Measurements from ENCODE around the gene C11orf58.

C11orf58 gene

GRCh38 chr11:16744128-16744725 is 5.8 kb downstream of the C11orf58 start:
- Histone ChIP-seq H3K36me3 (ENCODE audit: control insufficient read depth, insufficient read depth, low read length) (peaks cover 57% of the 10 kb centered on the region), H3K4me1 (ENCODE audit: control insufficient read depth, insufficient read depth, low read length) (peaks cover 4% of the 10 kb centered on the region), H3K4me3 (ENCODE audit: low read depth, low read length) (no peak overlapping the region)

DNA sequence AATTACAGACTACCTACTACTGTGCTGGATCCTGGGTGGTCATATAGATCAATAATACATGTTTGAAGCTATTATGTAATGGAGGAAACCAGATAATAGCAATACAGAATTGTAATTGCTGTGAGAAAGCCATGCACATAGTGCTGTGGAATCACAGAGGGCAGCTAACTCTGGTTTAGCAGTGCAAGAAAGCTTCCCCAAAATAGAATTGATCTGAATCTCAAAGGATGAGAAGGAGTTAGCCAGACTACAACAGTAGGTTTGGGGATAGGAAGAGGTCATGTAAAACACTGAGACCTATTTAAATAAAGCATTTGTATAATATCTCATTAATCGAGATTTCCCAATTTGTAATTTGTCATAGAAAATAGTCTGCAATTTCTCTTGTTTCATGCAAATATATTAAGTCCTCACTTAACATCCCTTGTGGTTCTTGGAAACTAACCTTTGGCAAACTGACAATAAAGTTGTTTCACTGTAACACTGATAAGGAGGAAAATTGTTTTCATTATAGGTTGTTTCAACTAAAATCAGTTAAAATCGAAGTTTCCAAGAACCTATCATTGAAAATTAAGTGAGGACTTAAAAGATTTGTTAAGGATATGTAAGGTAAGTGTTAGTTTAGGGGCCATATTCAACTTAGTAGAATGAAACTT is 7.6 kb downstream of the C11orf58 start:
- Histone ChIP-seq H3K27ac (ENCODE audit: low read depth, low read length) (no peak overlapping the region), H3K9me3 (ENCODE audit: control insufficient read depth, insufficient read depth, low read depth, low read length) (peaks cover 4% of the 10 kb centered on the region), H3K27me3 (ENCODE audit: control insufficient read depth, insufficient read depth, low read length) (no peaks in the 10 kb centered on the region), H3K36me3 (ENCODE audit: control insufficient read depth, insufficient read depth, low read length) (peaks cover 75% of the 10 kb centered on the region), H3K4me1 (ENCODE audit: control insufficient read depth, insufficient read depth, low read length) (no peaks in the 10 kb centered on the region; the same call in 1 of the 2 replicates), H3K4me3 (ENCODE audit: low read depth, low read length) (no peak overlapping the region), H3K9ac (ENCODE audit: low read length) (no peak overlapping the region)

More at GRCh38 chr11:16744128-16744725, 5.8 kb downstream of the C11orf58 start:
- no peak overlapping the region for H3K27ac ChIP-seq (ENCODE audit: low read depth, low read length)
- H3K9me3 ChIP-seq (ENCODE audit: control insufficient read depth, insufficient read depth, low read depth, low read length), result peaks cover 4% of the 10 kb centered on the region
- no peaks in the 10 kb centered on the region for H3K27me3 ChIP-seq (ENCODE audit: control insufficient read depth, insufficient read depth, low read length)
- H3K9ac ChIP-seq (ENCODE audit: low read length), result no peak overlapping the region

GRCh38 chr11:16749092-16749491 is 10.6 kb downstream of the C11orf58 start:
- Histone ChIP-seq H3K9me3 (ENCODE audit: control insufficient read depth, insufficient read depth, low read depth, low read length) (no peaks in the 10 kb centered on the region), H3K36me3 (ENCODE audit: control insufficient read depth, insufficient read depth, low read length) (peaks cover 97% of the 10 kb centered on the region), H3K9ac (ENCODE audit: low read length) (no peak overlapping the region)

GRCh38 chr11:16749666-16750065 is 11.2 kb downstream of the C11orf58 start:
- Histone ChIP-seq H3K9ac (ENCODE audit: low read length) (no peak overlapping the region), H3K4me1 (ENCODE audit: control insufficient read depth, insufficient read depth, low read length) (no peaks in the 10 kb centered on the region), H3K27me3 (ENCODE audit: control insufficient read depth, insufficient read depth, low read length) (no peaks in the 10 kb centered on the region), H3K4me3 (ENCODE audit: low read depth, low read length) (no peak overlapping the region), H3K9me3 (ENCODE audit: control insufficient read depth, insufficient read depth, low read depth, low read length) (no peaks in the 10 kb centered on the region), H3K36me3 (ENCODE audit: control insufficient read depth, insufficient read depth, low read length) (peaks cover 99% of the 10 kb centered on the region), H3K27ac (ENCODE audit: low read depth, low read length) (no peak overlapping the region)

More at GRCh38 chr11:16749092-16749491, 10.6 kb downstream of the C11orf58 start:
- Histone ChIP-seq H3K4me3 (ENCODE audit: low read depth, low read length) (no peak overlapping the region), H3K27me3 (ENCODE audit: control insufficient read depth, insufficient read depth, low read length) (no peaks in the 10 kb centered on the region), H3K27ac (ENCODE audit: low read depth, low read length) (no peak overlapping the region), H3K4me1 (ENCODE audit: control insufficient read depth, insufficient read depth, low read length) (no peaks in the 10 kb centered on the region)

DNA sequence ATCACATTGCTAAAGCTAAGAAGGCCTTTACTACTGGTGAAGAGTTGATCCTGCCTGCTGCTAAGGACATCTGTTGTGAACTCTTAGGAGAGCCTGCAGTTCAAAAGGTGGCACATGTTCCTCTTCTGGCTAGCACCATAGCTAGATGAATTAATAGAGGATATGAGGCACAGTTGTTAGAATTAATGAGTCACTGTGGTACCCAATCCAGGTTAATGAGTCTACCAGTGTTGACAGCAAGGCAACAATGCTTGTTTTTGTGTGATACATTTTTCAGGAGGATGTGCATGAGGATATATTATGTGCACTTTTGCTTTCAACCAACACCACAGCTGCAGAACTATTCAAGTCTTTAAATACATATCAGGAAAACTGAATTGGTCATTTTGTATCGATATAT is 12.0 kb downstream of the C11orf58 start:
- Histone ChIP-seq H3K27ac (ENCODE audit: low read depth, low read length) (no peak overlapping the region), H3K27me3 (ENCODE audit: control insufficient read depth, insufficient read depth, low read length) (no peaks in the 10 kb centered on the region), H3K9ac (ENCODE audit: low read length) (no peak overlapping the region), H3K4me3 (ENCODE audit: low read depth, low read length) (no peak overlapping the region), H3K36me3 (ENCODE audit: control insufficient read depth, insufficient read depth, low read length) (peaks cover 99% of the 10 kb centered on the region), H3K9me3 (ENCODE audit: control insufficient read depth, insufficient read depth, low read depth, low read length) (no peaks in the 10 kb centered on the region), H3K4me1 (ENCODE audit: control insufficient read depth, insufficient read depth, low read length) (no peaks in the 10 kb centered on the region)

GRCh38 chr11:16758382-16759024 is 20.1 kb downstream of the C11orf58 start:
- Histone ChIP-seq H3K4me1 (ENCODE audit: control insufficient read depth, insufficient read depth, low read length) (no peaks in the 10 kb centered on the region), H3K9me3 (ENCODE audit: control insufficient read depth, insufficient read depth, low read depth, low read length) (no peaks in the 10 kb centered on the region), H3K27ac (ENCODE audit: low read depth, low read length) (no peak overlapping the region), H3K36me3 (ENCODE audit: control insufficient read depth, insufficient read depth, low read length) (peaks cover 46% of the 10 kb centered on the region), H3K27me3 (ENCODE audit: control insufficient read depth, insufficient read depth, low read length) (no peaks in the 10 kb centered on the region), H3K9ac (ENCODE audit: low read length) (no peak overlapping the region), H3K4me3 (ENCODE audit: low read depth, low read length) (no peak overlapping the region)

- Histone ChIP-seq H3K9ac (ENCODE audit: low read length) (no peak overlapping the region), H3K27me3 (ENCODE audit: control insufficient read depth, insufficient read depth, low read length) (no peaks in the 10 kb centered on the region), H3K4me1 (ENCODE audit: control insufficient read depth, insufficient read depth, low read length) (no peaks in the 10 kb centered on the region), H3K4me3 (ENCODE audit: low read depth, low read length) (no peak overlapping the region), H3K36me3 (ENCODE audit: control insufficient read depth, insufficient read depth, low read length) (peaks cover 32% of the 10 kb centered on the region), H3K9me3 (ENCODE audit: control insufficient read depth, insufficient read depth, low read depth, low read length) (no peaks in the 10 kb centered on the region), H3K27ac (ENCODE audit: low read depth, low read length) (no peak overlapping the region)
Observed at GRCh38 chr11:16759857-16760508, 21.5 kb downstream of the C11orf58 start.

DNA sequence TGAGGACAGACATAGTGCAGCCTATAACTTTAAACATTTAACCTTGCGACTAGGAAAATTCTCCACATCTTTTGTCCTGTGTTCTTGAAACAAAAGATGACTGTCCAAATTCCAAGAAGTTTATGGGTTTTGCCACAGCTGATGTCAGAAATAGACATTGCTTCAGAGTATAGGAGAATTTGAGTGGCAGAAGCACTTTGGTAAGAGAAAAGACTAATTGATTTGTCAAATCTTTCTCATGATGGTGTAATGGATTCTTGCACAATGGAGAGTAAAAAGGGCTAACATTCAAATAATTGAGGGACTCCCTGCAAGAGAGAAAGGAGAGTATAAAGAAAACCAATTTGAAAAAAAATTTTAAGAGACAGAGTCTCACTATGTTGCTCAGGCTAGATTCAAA is 25.3 kb downstream of the C11orf58 start:
- H3K27ac ChIP-seq (ENCODE audit: low read depth, low read length), result no peak overlapping the region
- H3K4me1 ChIP-seq (ENCODE audit: control insufficient read depth, insufficient read depth, low read length), result no peaks in the 10 kb centered on the region
- H3K4me3 ChIP-seq (ENCODE audit: low read depth, low read length), result no peak overlapping the region
- no peak overlapping the region for H3K9ac ChIP-seq (ENCODE audit: low read length)
- H3K9me3 ChIP-seq (ENCODE audit: control insufficient read depth, insufficient read depth, low read depth, low read length), result no peaks in the 10 kb centered on the region
- H3K36me3 ChIP-seq (ENCODE audit: control insufficient read depth, insufficient read depth, low read length), result no peaks in the 10 kb centered on the region
- no peaks in the 10 kb centered on the region for H3K27me3 ChIP-seq (ENCODE audit: control insufficient read depth, insufficient read depth, low read length)

DNA sequence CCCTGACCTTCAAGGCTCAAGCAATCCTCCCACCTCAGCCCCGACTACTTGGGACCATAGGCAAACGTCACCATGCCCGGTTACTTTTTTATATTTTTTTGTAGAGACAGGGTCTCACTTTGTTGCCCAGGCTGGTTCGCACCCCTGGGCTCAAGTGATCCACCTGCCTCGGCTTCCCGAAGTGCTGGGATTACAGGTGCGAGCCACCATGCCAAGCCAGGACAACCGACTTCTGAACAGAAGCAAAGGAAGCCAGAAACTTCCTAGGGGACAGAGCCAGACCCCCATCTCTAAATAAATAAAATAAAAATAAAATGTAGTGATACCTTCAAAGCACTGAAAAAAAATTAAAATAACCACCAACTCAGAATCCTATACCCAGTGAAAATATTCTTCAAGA is 26.4 kb downstream of the C11orf58 start:
- H3K4me3 ChIP-seq (ENCODE audit: low read depth, low read length), result no peak overlapping the region
- H3K27ac ChIP-seq (ENCODE audit: low read depth, low read length), result no peak overlapping the region
- H3K36me3 ChIP-seq (ENCODE audit: control insufficient read depth, insufficient read depth, low read length), result no peaks in the 10 kb centered on the region
- H3K9me3 ChIP-seq (ENCODE audit: control insufficient read depth, insufficient read depth, low read depth, low read length), result no peaks in the 10 kb centered on the region
- no peak overlapping the region for H3K9ac ChIP-seq (ENCODE audit: low read length)
- H3K4me1 ChIP-seq (ENCODE audit: control insufficient read depth, insufficient read depth, low read length), result no peaks in the 10 kb centered on the region
- no peaks in the 10 kb centered on the region for H3K27me3 ChIP-seq (ENCODE audit: control insufficient read depth, insufficient read depth, low read length)

DNA sequence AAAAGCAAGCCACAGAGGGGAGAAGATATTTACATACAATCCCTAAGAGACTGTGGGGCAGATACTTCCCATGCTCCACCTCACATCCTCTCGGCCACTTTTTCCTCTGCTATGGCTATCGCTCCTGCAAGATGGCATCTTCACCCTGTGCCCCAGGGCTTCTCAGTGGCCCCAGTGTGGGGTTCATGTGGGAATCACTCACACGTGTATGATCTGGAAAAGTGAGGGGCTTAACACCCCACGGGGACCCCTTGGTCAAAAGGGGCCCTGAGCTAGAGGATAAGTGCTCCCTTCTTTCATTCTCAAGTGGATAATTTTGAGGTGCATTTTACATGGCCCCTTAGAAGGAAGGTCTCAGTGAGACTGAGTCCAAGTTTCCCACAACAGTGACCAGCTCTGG is 28.7 kb downstream of the C11orf58 start:
- H3K9ac ChIP-seq (ENCODE audit: low read length), result no peak overlapping the region
- no peaks in the 10 kb centered on the region for H3K4me1 ChIP-seq (ENCODE audit: control insufficient read depth, insufficient read depth, low read length)
- H3K36me3 ChIP-seq (ENCODE audit: control insufficient read depth, insufficient read depth, low read length), result no peaks in the 10 kb centered on the region

DNA sequence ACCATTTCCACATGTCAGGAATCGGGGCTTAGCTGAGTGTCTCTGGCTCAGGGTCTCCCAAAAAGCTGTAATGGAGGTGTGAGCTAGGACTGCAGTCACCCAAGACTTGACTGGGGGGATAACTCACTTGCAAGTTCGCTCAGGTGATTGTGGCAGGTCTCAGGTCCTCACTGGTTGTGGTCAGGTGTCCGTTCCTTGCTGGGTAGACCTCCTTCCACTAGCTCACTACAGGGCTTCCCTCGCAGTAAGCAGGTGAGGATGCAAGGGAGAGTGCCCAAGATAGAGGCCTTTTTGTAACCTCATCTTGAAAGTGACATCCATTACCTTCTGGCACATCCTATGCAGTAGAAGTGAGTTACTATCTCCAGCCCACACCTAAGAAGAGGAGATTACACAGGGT is 29.5 kb downstream of the C11orf58 start:
- Histone ChIP-seq H3K4me3 (ENCODE audit: low read depth, low read length) (no peak overlapping the region), H3K9me3 (ENCODE audit: control insufficient read depth, insufficient read depth, low read depth, low read length) (no peaks in the 10 kb centered on the region), H3K36me3 (ENCODE audit: control insufficient read depth, insufficient read depth, low read length) (no peaks in the 10 kb centered on the region), H3K27me3 (ENCODE audit: control insufficient read depth, insufficient read depth, low read length) (no peaks in the 10 kb centered on the region), H3K27ac (ENCODE audit: low read depth, low read length) (no peak overlapping the region), H3K9ac (ENCODE audit: low read length) (no peak overlapping the region), H3K4me1 (ENCODE audit: control insufficient read depth, insufficient read depth, low read length) (no peaks in the 10 kb centered on the region)

More for the DNA sequence above, 28.7 kb downstream of the C11orf58 start:
- H3K9me3 ChIP-seq (ENCODE audit: control insufficient read depth, insufficient read depth, low read depth, low read length), result no peaks in the 10 kb centered on the region
- no peak overlapping the region for H3K4me3 ChIP-seq (ENCODE audit: low read depth, low read length)
- no peak overlapping the region for H3K27ac ChIP-seq (ENCODE audit: low read depth, low read length)
- H3K27me3 ChIP-seq (ENCODE audit: control insufficient read depth, insufficient read depth, low read length), result no peaks in the 10 kb centered on the region
